Retinal pigment epithelial cell (primary cell): ENCODE measurements around the gene AGBL3.

Source experiments
- DNase-seq: peaks from one replicate; pipeline ENCODE4 v3.0.0-alpha.2; 2010; ENCODE audit warnings: low read depth
- H3K4me3 ChIP-seq: 2 replicates; pipeline ENCODE4 v1.5.1; 2011; ENCODE audit warnings: mild to moderate bottlenecking, low read length, control low read depth, moderate library complexity
- CTCF ChIP-seq: conservative IDR thresholded peaks from 2 replicates; pipeline ENCODE4 v1.5.1; 2011; ENCODE audit warnings: low read depth, low read length, control low read depth, inconsistent platforms

Gene AGBL3

GRCh38 chr7:135075716-135076115 is 89.4 kb downstream of the AGBL3 start:
- DNase-seq, result no peak
- H3K4me3 ChIP-seq, result no peak overlapping the region
- TF ChIP-seq CTCF, result no peak

- DNase-seq, result no peak
- no peak for TF ChIP-seq CTCF
- H3K4me3 ChIP-seq, result no peak overlapping the region
Observed at GRCh38 chr7:135076882-135077281, 90.6 kb downstream of the AGBL3 start.

GRCh38 chr7:135077642-135078041 is 91.3 kb downstream of the AGBL3 start:
- H3K4me3 ChIP-seq, result no peak overlapping the region
- no peak for TF ChIP-seq CTCF
- DNase-seq, result no peak

GRCh38 chr7:135078051-135078450 is 91.7 kb downstream of the AGBL3 start:
- no peak for TF ChIP-seq CTCF
- no peak overlapping the region for H3K4me3 ChIP-seq
- DNase-seq, result no peak

GRCh38 chr7:135079068-135079467 is 92.8 kb downstream of the AGBL3 start:
- H3K4me3 ChIP-seq, result no peak overlapping the region
- no peak for DNase-seq
- no peak for TF ChIP-seq CTCF

GRCh38 chr7:135083005-135083404 is 96.7 kb downstream of the AGBL3 start:
- no peak overlapping the region for H3K4me3 ChIP-seq
- no peak for DNase-seq
- TF ChIP-seq CTCF, result no peak

- no peak overlapping the region for H3K4me3 ChIP-seq
- no peak for DNase-seq
- TF ChIP-seq CTCF, result no peak
Observed at GRCh38 chr7:135088566-135088965, 102.3 kb downstream of the AGBL3 start.
